ENCODE measurements around the gene SMARCAL1.

The SMARCAL1 gene

DNA sequence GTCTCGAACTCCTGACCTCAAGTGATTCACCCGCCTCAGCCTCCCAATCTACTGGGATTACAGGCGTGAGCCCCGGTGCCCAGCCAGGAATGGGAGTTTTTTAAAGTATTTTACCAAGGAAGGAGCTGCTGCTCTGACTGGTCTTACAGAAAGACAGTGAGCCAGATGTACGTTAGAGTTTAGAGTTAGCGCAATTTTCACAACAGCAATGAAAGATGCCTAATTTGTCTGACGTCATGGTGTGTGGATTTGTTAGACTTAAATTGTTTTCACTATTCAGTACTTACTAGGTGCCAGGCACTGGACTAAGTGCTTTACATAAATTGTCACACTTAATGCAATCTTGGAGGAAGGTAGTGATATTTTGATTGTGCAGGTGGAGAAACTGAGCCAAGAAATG, 74.0 kb downstream of the SMARCAL1 start:
- H3K79me2 ChIP-seq (ENCODE audit: low read length): no peaks in the 10 kb centered on the region
- no peaks in the 10 kb centered on the region for H3K9me3 ChIP-seq (ENCODE audit: insufficient read depth, low read length)
- H3K27me3 ChIP-seq (ENCODE audit: low read depth, low read length): no peaks in the 10 kb centered on the region
- H3K9ac ChIP-seq (ENCODE audit: low read length): no peak overlapping the region
- H3K4me2 ChIP-seq (ENCODE audit: low read length): no peak overlapping the region
- H3K36me3 ChIP-seq (replicated peaks; ENCODE audit: low read depth, low read length): peaks cover 11% of the 10 kb centered on the region
- H3K4me3 ChIP-seq (ENCODE audit: low read length): no peak overlapping the region
- no peaks in the 10 kb centered on the region for H4K20me1 ChIP-seq (ENCODE audit: insufficient read depth, low read length)
- TF ChIP-seq, protein P1, sequence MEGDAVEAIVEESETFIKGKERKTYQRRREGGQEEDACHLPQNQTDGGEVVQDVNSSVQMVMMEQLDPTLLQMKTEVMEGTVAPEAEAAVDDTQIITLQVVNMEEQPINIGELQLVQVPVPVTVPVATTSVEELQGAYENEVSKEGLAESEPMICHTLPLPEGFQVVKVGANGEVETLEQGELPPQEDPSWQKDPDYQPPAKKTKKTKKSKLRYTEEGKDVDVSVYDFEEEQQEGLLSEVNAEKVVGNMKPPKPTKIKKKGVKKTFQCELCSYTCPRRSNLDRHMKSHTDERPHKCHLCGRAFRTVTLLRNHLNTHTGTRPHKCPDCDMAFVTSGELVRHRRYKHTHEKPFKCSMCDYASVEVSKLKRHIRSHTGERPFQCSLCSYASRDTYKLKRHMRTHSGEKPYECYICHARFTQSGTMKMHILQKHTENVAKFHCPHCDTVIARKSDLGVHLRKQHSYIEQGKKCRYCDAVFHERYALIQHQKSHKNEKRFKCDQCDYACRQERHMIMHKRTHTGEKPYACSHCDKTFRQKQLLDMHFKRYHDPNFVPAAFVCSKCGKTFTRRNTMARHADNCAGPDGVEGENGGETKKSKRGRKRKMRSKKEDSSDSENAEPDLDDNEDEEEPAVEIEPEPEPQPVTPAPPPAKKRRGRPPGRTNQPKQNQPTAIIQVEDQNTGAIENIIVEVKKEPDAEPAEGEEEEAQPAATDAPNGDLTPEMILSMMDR (IDR thresholded peaks at IDR 0.05; ENCODE audit: low read depth, low read length): no peak
- no peak overlapping the region for H3K27ac ChIP-seq (ENCODE audit: low read length)
- no peak overlapping the region for H2AFZ ChIP-seq (ENCODE audit: low read depth, low read length)
- H3K4me1 ChIP-seq (ENCODE audit: low read length): peaks cover 9% of the 10 kb centered on the region

DNA sequence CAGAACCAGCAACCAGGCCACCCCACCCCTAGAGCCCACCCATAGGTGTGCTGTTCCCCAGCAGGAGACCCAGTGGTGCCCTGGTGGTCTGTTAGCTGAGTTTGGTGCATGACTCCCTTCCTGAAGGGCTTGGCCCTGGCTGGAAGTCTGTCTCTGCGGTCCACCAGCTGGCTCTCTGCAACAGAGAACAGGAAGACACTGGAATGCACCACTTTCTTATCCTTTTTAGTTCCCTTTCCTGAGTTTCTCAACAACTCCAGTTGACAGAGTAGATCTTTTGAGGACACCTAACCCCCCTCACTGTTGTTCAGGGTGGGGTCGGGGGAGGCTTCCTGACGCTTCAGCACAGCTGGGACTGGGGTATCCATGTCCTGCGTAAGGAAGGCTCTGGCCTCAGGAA, 74.4 kb downstream of the SMARCAL1 start:
- no peaks in the 10 kb centered on the region for H3K9me3 ChIP-seq (ENCODE audit: insufficient read depth, low read length)
- no peak overlapping the region for H3K4me2 ChIP-seq (ENCODE audit: low read length)
- no peak overlapping the region for H3K9ac ChIP-seq (ENCODE audit: low read length)
- H3K4me3 ChIP-seq (ENCODE audit: low read length): no peak overlapping the region
- H3K4me1 ChIP-seq (ENCODE audit: low read length): peaks cover 10% of the 10 kb centered on the region
- H3K36me3 ChIP-seq (replicated peaks; ENCODE audit: low read depth, low read length): peaks cover 11% of the 10 kb centered on the region
- no peak overlapping the region for H3K27ac ChIP-seq (ENCODE audit: low read length)
- H3K27me3 ChIP-seq (ENCODE audit: low read depth, low read length): no peaks in the 10 kb centered on the region
- no peaks in the 10 kb centered on the region for H3K79me2 ChIP-seq (ENCODE audit: low read length)
- TF ChIP-seq, protein P1 (IDR thresholded peaks at IDR 0.05; ENCODE audit: low read depth, low read length): no peak
- TF ChIP-seq EZH2phosphoT487 (IDR thresholded peaks at IDR 0.05; ENCODE audit: low read depth): no peak
- H2AFZ ChIP-seq (ENCODE audit: low read depth, low read length): no peak overlapping the region
- no peaks in the 10 kb centered on the region for H4K20me1 ChIP-seq (ENCODE audit: insufficient read depth, low read length)

DNA sequence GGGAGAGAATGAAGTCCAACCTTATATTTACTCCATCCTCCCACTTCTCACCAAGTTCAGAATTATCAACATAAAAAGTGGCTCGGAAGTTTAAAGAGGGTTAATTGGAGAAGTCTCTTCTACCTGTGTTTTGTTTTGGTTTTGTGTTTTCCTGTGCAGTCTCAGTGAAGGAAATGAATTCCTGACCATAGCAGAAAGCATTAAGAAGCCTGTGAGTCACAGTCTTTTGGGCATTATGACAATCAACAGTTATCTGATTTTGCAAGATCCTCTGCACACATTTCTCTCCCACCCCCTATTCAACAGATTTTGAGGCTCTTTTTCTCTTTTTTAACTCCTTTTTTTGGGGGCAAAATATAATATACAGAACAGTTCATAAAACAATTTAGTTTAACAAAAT, 77.8 kb downstream of the SMARCAL1 start:
- Histone ChIP-seq H3K79me2 (ENCODE audit: low read length) (no peaks in the 10 kb centered on the region), H3K27me3 (ENCODE audit: low read depth, low read length) (no peaks in the 10 kb centered on the region), H3K4me2 (ENCODE audit: low read length) (no peak overlapping the region), H3K9ac (ENCODE audit: low read length) (no peak overlapping the region), H3K4me3 (ENCODE audit: low read length) (no peak overlapping the region), H4K20me1 (ENCODE audit: insufficient read depth, low read length) (no peaks in the 10 kb centered on the region), H2AFZ (ENCODE audit: low read depth, low read length) (no peak overlapping the region), H3K27ac (ENCODE audit: low read length) (no peak overlapping the region), H3K36me3 (replicated peaks; ENCODE audit: low read depth, low read length) (no peaks in the 10 kb centered on the region), H3K4me1 (ENCODE audit: low read length) (peaks cover 10% of the 10 kb centered on the region), H3K9me3 (ENCODE audit: insufficient read depth, low read length) (no peaks in the 10 kb centered on the region)
- no peak for TF ChIP-seq EZH2phosphoT487 (IDR thresholded peaks at IDR 0.05; ENCODE audit: low read depth)
- TF ChIP-seq, protein P1 (IDR thresholded peaks at IDR 0.05; ENCODE audit: low read depth, low read length): no peak

DNA sequence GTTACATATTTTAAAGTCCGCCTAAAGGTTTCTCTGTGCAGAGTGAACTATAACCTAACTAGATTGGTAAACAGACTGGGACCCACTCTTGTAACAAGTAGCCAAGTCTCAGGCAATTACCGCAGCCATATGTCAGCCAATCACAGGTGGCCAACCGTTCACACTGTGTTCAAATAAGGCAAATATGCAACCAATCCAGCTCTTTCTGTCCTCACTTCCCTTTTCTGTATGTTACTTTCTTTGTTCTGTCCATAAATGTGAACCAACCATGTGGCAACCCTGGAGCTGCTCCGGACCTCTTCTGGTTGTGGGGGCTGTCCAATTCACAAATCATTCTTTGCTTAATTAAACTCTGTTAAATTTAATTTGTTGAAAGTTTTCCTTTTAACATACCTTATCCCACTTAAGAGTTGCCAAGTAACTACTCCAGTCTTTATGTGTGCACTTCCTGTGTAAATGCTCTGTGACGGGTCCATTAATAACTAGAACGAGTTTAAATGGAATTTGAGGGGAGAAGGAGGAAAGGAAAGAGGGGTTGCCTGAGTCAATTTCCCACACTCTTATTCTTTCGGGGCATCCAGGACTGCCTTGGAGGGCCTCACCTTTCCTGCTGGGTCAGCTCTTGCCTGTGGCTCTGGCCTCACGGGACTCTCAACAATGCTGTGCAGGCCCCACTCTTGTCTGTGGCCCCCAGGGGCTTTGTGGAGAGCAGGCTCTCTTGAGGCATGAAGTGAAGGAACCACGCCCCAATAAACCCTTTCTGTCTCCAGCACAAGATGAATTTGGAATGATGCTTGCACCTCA, 79.7 kb downstream of the SMARCAL1 start:
- TF ChIP-seq, protein P1 (IDR thresholded peaks at IDR 0.05; ENCODE audit: low read depth, low read length): no peak
- no peak for TF ChIP-seq EZH2phosphoT487 (IDR thresholded peaks at IDR 0.05; ENCODE audit: low read depth)
- H3K27ac ChIP-seq (ENCODE audit: low read length): no peak overlapping the region
- H3K9me3 ChIP-seq (ENCODE audit: insufficient read depth, low read length): no peaks in the 10 kb centered on the region
- H2AFZ ChIP-seq (ENCODE audit: low read depth, low read length): peak overlapping the region; percentile 69
- H3K27me3 ChIP-seq (ENCODE audit: low read depth, low read length): no peaks in the 10 kb centered on the region
- H3K79me2 ChIP-seq (ENCODE audit: low read length): no peaks in the 10 kb centered on the region
- no peaks in the 10 kb centered on the region for H3K36me3 ChIP-seq (replicated peaks; ENCODE audit: low read depth, low read length)
- H3K4me3 ChIP-seq (ENCODE audit: low read length): no peak overlapping the region
- H3K4me1 ChIP-seq (ENCODE audit: low read length): peaks cover 22% of the 10 kb centered on the region
- no peaks in the 10 kb centered on the region for H4K20me1 ChIP-seq (ENCODE audit: insufficient read depth, low read length)
- no peak overlapping the region for H3K9ac ChIP-seq (ENCODE audit: low read length)
- H3K4me2 ChIP-seq (ENCODE audit: low read length): peak overlapping the region; percentile 12; the same call in 1 of the 2 replicates
